ENCODE measurements around the gene C2CD4C.
"Not testable (repeated sequence)": the region's sequence is repeated elsewhere in the genome, so short reads cannot be mapped to it uniquely, and the experiment has no call there.

The C2CD4C gene

DNA sequence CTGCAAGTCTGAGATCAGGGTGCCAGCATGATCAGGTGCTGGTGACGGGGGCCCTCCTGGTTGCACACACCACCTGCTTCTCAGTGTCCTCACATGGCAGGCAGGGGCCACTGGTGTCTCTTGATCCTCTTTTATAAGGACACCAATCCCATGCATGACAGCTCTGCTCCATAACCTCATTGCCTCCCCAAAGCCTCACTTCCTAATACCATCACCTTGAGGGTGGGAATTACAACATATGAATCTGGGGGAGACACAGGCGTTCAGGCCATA is 49.4 kb downstream of the C2CD4C start:
- DNase-seq: no peak
- Histone ChIP-seq H3K4me3 (ENCODE audit: control insufficient read depth in 1 of 7, extremely low read depth in 1 of 7, insufficient read depth in 4 of 7, low read depth in 2 of 7, low read length in 6 of 7) (no peak overlapping the region), H3K36me3 (ENCODE audit: control insufficient read depth in 4 of 4, insufficient read depth in 4 of 4, low read length in 3 of 4) (no peaks in the 10 kb centered on the region), H3K4me1 (ENCODE audit: control extremely low read depth in 1 of 4, control insufficient read depth in 4 of 4, insufficient read depth in 4 of 4, low read length in 3 of 4) (no peaks in the 10 kb centered on the region), H3K27me3 (replicated peaks in 2 of 5; ENCODE audit: control insufficient read depth in 4 of 5, insufficient read depth in 5 of 5, low read length in 4 of 5) (peaks cover 0 to 11% (median 0%) of the 10 kb centered on the region in 5 experiments), H3K27ac (ENCODE audit: insufficient read depth in 1 of 2, low read depth in 1 of 2, low read length in 2 of 2, poor library complexity in 1 of 2, severe bottlenecking in 2 of 2) (no peak overlapping the region), H3K9me3 (ENCODE audit: control extremely low read depth in 1 of 5, control insufficient read depth in 4 of 5, insufficient read depth in 2 of 5, low read depth in 1 of 5, low read length in 4 of 5) (peaks cover 0 to 5% (median 0%) of the 10 kb centered on the region in 5 experiments)
- CTCF ChIA-PET: no interaction called here
- POLR2A ChIA-PET: no interaction called here
- WGBS (ENCODE audit: insufficient coverage): 92% methylated on average over 2 of the region's 2 CpGs

GRCh38 chr19:355536-355935 is 53.4 kb downstream of the C2CD4C start:
- 98% methylated on average over 7 of the region's 15 CpGs for WGBS (ENCODE audit: insufficient coverage)
- peaks cover 0 to 14% (median 2%) of the 10 kb centered on the region in 5 experiments for H3K9me3 ChIP-seq (ENCODE audit: control extremely low read depth in 1 of 5, control insufficient read depth in 4 of 5, insufficient read depth in 2 of 5, low read depth in 1 of 5, low read length in 4 of 5)
- H3K27ac ChIP-seq (ENCODE audit: insufficient read depth in 1 of 2, low read depth in 1 of 2, low read length in 2 of 2, poor library complexity in 1 of 2, severe bottlenecking in 2 of 2); CTCF ChIA-PET; H3K4me3 ChIP-seq (ENCODE audit: control insufficient read depth in 1 of 7, extremely low read depth in 1 of 7, insufficient read depth in 4 of 7, low read depth in 2 of 7, low read length in 6 of 7); DNase-seq; H3K4me1 ChIP-seq (ENCODE audit: control extremely low read depth in 1 of 4, control insufficient read depth in 4 of 4, insufficient read depth in 4 of 4, low read length in 3 of 4); H3K36me3 ChIP-seq (ENCODE audit: control insufficient read depth in 4 of 4, insufficient read depth in 4 of 4, low read length in 3 of 4); POLR2A ChIA-PET: not testable (repeated sequence)
- peaks cover 0 to 14% (median 0%) of the 10 kb centered on the region in 5 experiments for H3K27me3 ChIP-seq (replicated peaks in 2 of 5; ENCODE audit: control insufficient read depth in 4 of 5, insufficient read depth in 5 of 5, low read length in 4 of 5)

Measured in common myeloid progenitor, CD34-positive (primary cell).